Keratinocyte (primary cell): ENCODE data around the gene GOSR1. TPM values are rescaled to one million over a fixed set of nuclear protein-coding genes. Genes with fewer than 3 reads are reported as not detected.
"Not testable (repeated sequence)": the region's sequence is repeated elsewhere in the genome, so short reads cannot be mapped to it uniquely, and the experiment has no call there.

Experiments used
- DNase-seq: peaks from one replicate; pipeline ENCODE4 v3.0.0-alpha.2; 2011; ENCODE audit warnings: low read depth, missing footprints, low spot score
- FAIRE-seq: peaks from 2 replicates; lab custom pipeline; 2011; peaks lifted over from hg19 to GRCh38; lab: Jason Lieb, UNC
- H2AFZ ChIP-seq: 2 replicates; pipeline ENCODE4 v1.6.0; 2012; ENCODE audit warnings: low read length, control low read depth, inconsistent platforms; ENCODE audit not compliant: control insufficient read depth
- H3K27ac ChIP-seq: 2 replicates; pipeline ENCODE4 v1.5.1; 2011; ENCODE audit warnings: low read length; ENCODE audit not compliant: control insufficient read depth, insufficient read depth
- H3K27me3 ChIP-seq: 3 replicates; pipeline ENCODE4 v1.6.0; 2011; ENCODE audit warnings: low read length; ENCODE audit not compliant: control insufficient read depth, insufficient read depth; ENCODE audit errors: extremely low read depth
- H3K36me3 ChIP-seq, 2 experiments: 2 replicates in 1 of 2; 3 replicates in 1 of 2; pipeline ENCODE4 v1.5.1; 2011; ENCODE audit warnings: low read length in 2 of 2, mild to moderate bottlenecking in 1 of 2; ENCODE audit not compliant: control insufficient read depth in 2 of 2, insufficient read depth in 2 of 2; ENCODE audit errors: extremely low read depth in 1 of 2
- H3K4me1 ChIP-seq: 3 replicates; pipeline ENCODE4 v1.5.1; 2011; ENCODE audit warnings: low read length; ENCODE audit not compliant: control insufficient read depth, insufficient read depth; ENCODE audit errors: extremely low read depth
- H3K4me2 ChIP-seq: 3 replicates; pipeline ENCODE4 v1.6.0; 2011; ENCODE audit warnings: low read depth, low read length; ENCODE audit not compliant: control insufficient read depth, insufficient read depth; ENCODE audit errors: extremely low read depth
- H3K4me3 ChIP-seq, 3 experiments: fragments of 200-600 bp in 1 of 3; sonication (generic) in 1 of 3; 2 replicates in 2 of 3; 3 replicates in 1 of 3; pipeline ENCODE4 v1.5.1; 2011 to 2016; ENCODE audit warnings: low read length in 3 of 3, mild to moderate bottlenecking in 3 of 3, control low read depth in 2 of 3, inconsistent platforms in 1 of 3, low read depth in 1 of 3, mixed read lengths in 1 of 3, mixed run types in 1 of 3, moderate library complexity in 1 of 3; ENCODE audit not compliant: control insufficient read depth in 2 of 3, insufficient read depth in 2 of 3; ENCODE audit errors: extremely low read depth in 1 of 3
- H3K79me2 ChIP-seq: 2 replicates; pipeline ENCODE4 v1.6.0; 2012; ENCODE audit warnings: low read length; ENCODE audit not compliant: control insufficient read depth, insufficient read depth
- H3K9ac ChIP-seq: 3 replicates; pipeline ENCODE4 v1.6.0; 2011; ENCODE audit warnings: low read length; ENCODE audit not compliant: control insufficient read depth, insufficient read depth; ENCODE audit errors: extremely low read depth
- H3K9me1 ChIP-seq: 3 replicates; pipeline ENCODE4 v1.6.0; 2011; ENCODE audit warnings: low read length; ENCODE audit not compliant: control insufficient read depth, insufficient read depth; ENCODE audit errors: extremely low read depth
- H3K9me3 ChIP-seq: 2 replicates; pipeline ENCODE4 v1.5.1; 2012; ENCODE audit warnings: low read depth, low read length; ENCODE audit not compliant: control insufficient read depth
- H4K20me1 ChIP-seq: 3 replicates; pipeline ENCODE4 v1.6.0; 2011; ENCODE audit warnings: low read length; ENCODE audit not compliant: control insufficient read depth, insufficient read depth; ENCODE audit errors: extremely low read depth
- dilution Hi-C: fragments of 300-500 bp; cut with MboI; formaldehyde crosslinking; loops from one replicate; pipeline ENCODE4 v1.7.0; 2020; ENCODE audit warnings: low sequenced_read_pairs; ENCODE audit not compliant: extremely low pct_ligation_motif_present
- polyA plus RNA-seq, 5 experiments: library from polyadenylated mRNA; depleted of rRNA in 3 of 5; stranded (reverse) in 3 of 5; stranded (forward) in 1 of 5; unstranded in 1 of 5; fragments of >200 nt; gene quantifications; 1 replicate in 1 of 5; 2 replicates in 3 of 5; 3 replicates in 1 of 5; pipeline versions ENCODE4 v1.2.1 to v1.2.3, GENCODE V29; 2011 to 2012; ENCODE audit warnings: missing spikeins in 2 of 5, low read depth in 1 of 5, low replicate concordance in 1 of 5

Gene GOSR1
- polyA plus RNA-seq, 1 donor (not counting 4 experiments of a cell fraction or from before 2014, with no cell fraction given): 24.5 TPM

DNA sequence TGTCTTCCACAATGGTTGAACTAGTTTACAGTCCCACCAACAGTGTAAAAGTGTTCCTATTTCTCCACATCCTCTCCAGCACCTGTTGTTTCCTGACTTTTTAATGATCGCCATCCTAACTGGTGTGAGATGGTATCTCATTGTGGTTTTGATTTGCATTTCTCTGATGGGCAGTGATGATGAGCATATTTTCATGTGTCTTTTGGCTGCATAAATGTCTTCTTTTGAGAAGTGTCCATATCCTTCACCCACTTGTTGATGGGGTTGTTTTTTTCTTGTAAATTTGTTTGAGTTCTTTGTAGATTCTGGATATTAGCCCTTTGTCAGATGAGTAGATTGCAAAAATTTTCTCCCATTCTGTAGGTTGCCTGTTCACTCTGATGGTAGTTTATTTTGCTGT, 84.6 kb downstream of the GOSR1 start:
- FAIRE-seq, DNase-seq, H3K9me3 ChIP-seq, H3K9me1 ChIP-seq, H3K4me2 ChIP-seq, H3K79me2 ChIP-seq, H3K27ac ChIP-seq, H3K4me3 ChIP-seq, H3K9ac ChIP-seq, H4K20me1 ChIP-seq, H3K36me3 ChIP-seq, H3K27me3 ChIP-seq, H2AFZ ChIP-seq, dilution Hi-C loops, H3K4me1 ChIP-seq: not testable (repeated sequence)

DNA sequence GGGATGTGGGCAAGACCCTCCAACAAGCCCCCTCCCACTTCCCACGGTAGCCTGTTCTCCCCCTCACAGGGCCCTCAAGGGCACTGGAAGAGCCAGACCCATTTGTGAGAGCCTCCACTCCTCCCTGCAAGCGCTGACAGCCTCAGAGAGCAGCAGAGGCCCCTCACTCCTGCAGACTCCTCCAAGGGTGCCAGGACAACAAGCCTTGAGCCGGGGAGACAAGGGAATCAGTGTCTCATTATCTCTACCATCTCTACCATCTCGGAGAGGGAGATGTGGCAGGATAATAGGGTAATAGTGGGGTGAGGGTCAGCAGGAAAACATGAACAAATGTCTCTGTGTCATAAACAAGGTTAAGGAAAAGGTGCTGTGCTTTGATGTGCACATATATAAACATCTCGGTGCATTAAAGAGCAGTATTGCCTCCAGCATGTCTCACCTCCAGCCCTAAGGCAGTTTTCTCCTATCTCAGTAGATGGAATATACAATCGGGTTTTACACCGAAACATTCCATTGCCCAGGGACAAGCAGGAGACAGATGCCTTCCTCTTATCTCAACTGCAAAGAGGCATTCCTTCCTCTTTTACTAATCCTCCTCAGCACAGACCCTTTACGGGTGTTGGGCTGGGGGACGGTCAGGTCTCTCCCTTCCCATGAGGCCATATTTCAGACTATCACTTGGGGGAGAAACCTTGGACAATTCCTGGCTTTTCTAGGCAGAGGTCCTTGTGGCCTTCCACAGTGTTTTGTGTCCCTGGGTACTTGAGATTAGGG, 86.1 kb downstream of the GOSR1 start:
- DNase-seq, H3K9me3 ChIP-seq, H3K27me3 ChIP-seq, FAIRE-seq, H3K4me2 ChIP-seq, H3K27ac ChIP-seq, H4K20me1 ChIP-seq, H3K9me1 ChIP-seq, H3K4me1 ChIP-seq, H3K79me2 ChIP-seq, dilution Hi-C loops, H3K36me3 ChIP-seq, H2AFZ ChIP-seq, H3K4me3 ChIP-seq, H3K9ac ChIP-seq: not testable (repeated sequence)

DNA sequence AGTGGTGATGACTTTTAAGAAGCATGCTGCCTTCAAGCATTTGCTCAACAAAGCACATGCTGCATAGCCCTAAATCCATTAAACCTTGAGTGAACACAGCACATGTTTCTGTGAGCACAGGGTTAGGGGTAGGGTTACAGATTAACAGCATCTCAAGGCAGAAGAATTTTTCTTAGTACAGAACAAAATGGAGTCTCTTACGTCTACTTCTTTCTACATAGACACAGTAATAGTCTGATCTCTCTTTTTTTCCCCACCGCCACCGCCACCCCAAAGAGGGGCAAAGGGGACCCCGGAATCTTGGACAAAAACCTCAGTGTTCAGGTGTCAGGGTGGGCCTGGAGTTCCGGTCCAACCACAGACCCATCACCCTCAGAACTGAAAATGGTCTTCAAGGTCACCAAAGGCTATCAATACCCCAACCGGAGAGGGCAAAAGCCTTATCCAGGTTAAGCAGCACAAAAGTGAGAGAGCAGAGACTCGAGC, 86.7 kb downstream of the GOSR1 start:
- DNase-seq, H3K4me2 ChIP-seq, H3K79me2 ChIP-seq, H3K27ac ChIP-seq, H3K9ac ChIP-seq, H4K20me1 ChIP-seq, H3K27me3 ChIP-seq, FAIRE-seq, H3K4me3 ChIP-seq, H3K9me3 ChIP-seq, H3K4me1 ChIP-seq, dilution Hi-C loops, H3K36me3 ChIP-seq, H2AFZ ChIP-seq, H3K9me1 ChIP-seq: not testable (repeated sequence)

GRCh38 chr17:30564422-30565072, 87.3 kb downstream of the GOSR1 start:
- H3K4me3 ChIP-seq, H3K9me1 ChIP-seq, H3K27me3 ChIP-seq, H4K20me1 ChIP-seq, H3K79me2 ChIP-seq, H3K9me3 ChIP-seq, H3K9ac ChIP-seq, FAIRE-seq, H3K4me1 ChIP-seq, dilution Hi-C loops, H2AFZ ChIP-seq, DNase-seq, H3K4me2 ChIP-seq, H3K27ac ChIP-seq, H3K36me3 ChIP-seq: not testable (repeated sequence)
